Hepatocyte (in vitro differentiated cells): Measurements from ENCODE around the gene VIL1.

ENCODE experiments used
- EZH2 ChIP-seq: fragments of 200-600 bp; sonication (generic); IDR thresholded peaks from 2 replicates; pipeline ENCODE4 v1.6.1; 2016; ENCODE audit warnings: antibody characterized with exemption, mild to moderate bottlenecking, borderline replicate concordance
- TF ChIP-seq, protein P1 (sequence below): fragments of 200-600 bp; sonication (generic); IDR thresholded peaks from 2 replicates; pipeline ENCODE4 v1.5.1; 2016; ENCODE audit warnings: antibody characterized with exemption, mild to moderate bottlenecking; ENCODE audit not compliant: poor library complexity

- TF ChIP-seq, protein P1, sequence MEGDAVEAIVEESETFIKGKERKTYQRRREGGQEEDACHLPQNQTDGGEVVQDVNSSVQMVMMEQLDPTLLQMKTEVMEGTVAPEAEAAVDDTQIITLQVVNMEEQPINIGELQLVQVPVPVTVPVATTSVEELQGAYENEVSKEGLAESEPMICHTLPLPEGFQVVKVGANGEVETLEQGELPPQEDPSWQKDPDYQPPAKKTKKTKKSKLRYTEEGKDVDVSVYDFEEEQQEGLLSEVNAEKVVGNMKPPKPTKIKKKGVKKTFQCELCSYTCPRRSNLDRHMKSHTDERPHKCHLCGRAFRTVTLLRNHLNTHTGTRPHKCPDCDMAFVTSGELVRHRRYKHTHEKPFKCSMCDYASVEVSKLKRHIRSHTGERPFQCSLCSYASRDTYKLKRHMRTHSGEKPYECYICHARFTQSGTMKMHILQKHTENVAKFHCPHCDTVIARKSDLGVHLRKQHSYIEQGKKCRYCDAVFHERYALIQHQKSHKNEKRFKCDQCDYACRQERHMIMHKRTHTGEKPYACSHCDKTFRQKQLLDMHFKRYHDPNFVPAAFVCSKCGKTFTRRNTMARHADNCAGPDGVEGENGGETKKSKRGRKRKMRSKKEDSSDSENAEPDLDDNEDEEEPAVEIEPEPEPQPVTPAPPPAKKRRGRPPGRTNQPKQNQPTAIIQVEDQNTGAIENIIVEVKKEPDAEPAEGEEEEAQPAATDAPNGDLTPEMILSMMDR: no peak
- TF ChIP-seq EZH2: no peak
Measured at GRCh38 chr2:218445602-218446001, 26.7 kb downstream of the VIL1 start.
